HL-60 (cell line): Measurements from ENCODE around the gene CNTNAP2.

Source experiments
- DNase-seq, 2 experiments: peaks; one replicate each; pipeline ENCODE4 v3.0.0-alpha.2; 2010 to 2020; ENCODE audit warnings: low read depth in 1 of 2, low spot score in 1 of 2
- H3K27ac ChIP-seq: fragments of 250-450 bp; sonication (Bioruptor Pico); replicated peaks from 2 replicates; pipeline ENCODE4 v1.5.1; 2020; ENCODE audit warnings: mild to moderate bottlenecking, moderate library complexity
- H3K27me3 ChIP-seq: fragments of 250-450 bp; sonication (Bioruptor Pico); 2 replicates; pipeline ENCODE4 v1.5.1; 2021; ENCODE audit warnings: mild to moderate bottlenecking, moderate library complexity; ENCODE audit not compliant: insufficient read depth, poor library complexity, severe bottlenecking
- H3K4me3 ChIP-seq: replicated peaks from 2 replicates; pipeline ENCODE4 v1.5.1; 2011; ENCODE audit warnings: mild to moderate bottlenecking, control low read depth, low read length; ENCODE audit not compliant: insufficient read depth
- GABPA ChIP-seq: IDR thresholded peaks from 2 replicates; pipeline ENCODE4 v1.6.1; 2012; ENCODE audit warnings: low read depth
- POLR2AphosphoS5 ChIP-seq: IDR thresholded peaks from 2 replicates; pipeline ENCODE4 v1.6.1; 2012; ENCODE audit warnings: low read depth
- REST ChIP-seq: IDR thresholded peaks from 2 replicates; pipeline ENCODE4 v1.6.1; 2012; ENCODE audit warnings: low read depth; ENCODE audit not compliant: insufficient replicate concordance
- SPI1 ChIP-seq: IDR thresholded peaks from 2 replicates; pipeline ENCODE4 v1.6.1; 2012; ENCODE audit warnings: low read depth, mild to moderate bottlenecking, borderline replicate concordance
- TF ChIP-seq, protein P1 (sequence below): IDR thresholded peaks from one replicate; pipeline ENCODE4 v1.5.1; 2011; ENCODE audit warnings: low read length, control low read depth, inconsistent platforms; ENCODE audit not compliant: insufficient read depth

The CNTNAP2 gene

GRCh38 chr7:147571436-147572185, 1455.0 kb downstream of the CNTNAP2 start:
- no peak for DNase-seq
- TF ChIP-seq POLR2AphosphoS5 (no peak), SPI1 (no peak), GABPA (no peak), REST (no peak)
- TF ChIP-seq, protein P1, sequence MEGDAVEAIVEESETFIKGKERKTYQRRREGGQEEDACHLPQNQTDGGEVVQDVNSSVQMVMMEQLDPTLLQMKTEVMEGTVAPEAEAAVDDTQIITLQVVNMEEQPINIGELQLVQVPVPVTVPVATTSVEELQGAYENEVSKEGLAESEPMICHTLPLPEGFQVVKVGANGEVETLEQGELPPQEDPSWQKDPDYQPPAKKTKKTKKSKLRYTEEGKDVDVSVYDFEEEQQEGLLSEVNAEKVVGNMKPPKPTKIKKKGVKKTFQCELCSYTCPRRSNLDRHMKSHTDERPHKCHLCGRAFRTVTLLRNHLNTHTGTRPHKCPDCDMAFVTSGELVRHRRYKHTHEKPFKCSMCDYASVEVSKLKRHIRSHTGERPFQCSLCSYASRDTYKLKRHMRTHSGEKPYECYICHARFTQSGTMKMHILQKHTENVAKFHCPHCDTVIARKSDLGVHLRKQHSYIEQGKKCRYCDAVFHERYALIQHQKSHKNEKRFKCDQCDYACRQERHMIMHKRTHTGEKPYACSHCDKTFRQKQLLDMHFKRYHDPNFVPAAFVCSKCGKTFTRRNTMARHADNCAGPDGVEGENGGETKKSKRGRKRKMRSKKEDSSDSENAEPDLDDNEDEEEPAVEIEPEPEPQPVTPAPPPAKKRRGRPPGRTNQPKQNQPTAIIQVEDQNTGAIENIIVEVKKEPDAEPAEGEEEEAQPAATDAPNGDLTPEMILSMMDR, result no peak
- Histone ChIP-seq H3K27me3 (no peaks in the 10 kb centered on the region), H3K27ac (no peak overlapping the region), H3K4me3 (no peak overlapping the region)

GRCh38 chr7:147578196-147578595, 1461.6 kb downstream of the CNTNAP2 start:
- H3K27me3 ChIP-seq, result no peaks in the 10 kb centered on the region
- TF ChIP-seq, protein P1, result no peak
- TF ChIP-seq REST, result no peak
- no peak for TF ChIP-seq GABPA
- TF ChIP-seq SPI1, result no peak
- no peak for TF ChIP-seq POLR2AphosphoS5
- DNase-seq, result no peak
- no peak overlapping the region for H3K27ac ChIP-seq
- H3K4me3 ChIP-seq, result no peak overlapping the region

- H3K4me3 ChIP-seq, result no peak overlapping the region
- DNase-seq, result no peak
- H3K27me3 ChIP-seq, result no peaks in the 10 kb centered on the region
- TF ChIP-seq GABPA (no peak), SPI1 (no peak), POLR2AphosphoS5 (no peak), REST (no peak)
- TF ChIP-seq, protein P1, result no peak
- no peak overlapping the region for H3K27ac ChIP-seq
Measured at GRCh38 chr7:147579148-147579547, 1462.5 kb downstream of the CNTNAP2 start.
